ENCODE measurements around the gene CIDEB.
"Not testable (repeated sequence)": the region's sequence is repeated elsewhere in the genome, so short reads cannot be mapped to it uniquely, and the experiment has no call there.

CIDEB gene, protein sequence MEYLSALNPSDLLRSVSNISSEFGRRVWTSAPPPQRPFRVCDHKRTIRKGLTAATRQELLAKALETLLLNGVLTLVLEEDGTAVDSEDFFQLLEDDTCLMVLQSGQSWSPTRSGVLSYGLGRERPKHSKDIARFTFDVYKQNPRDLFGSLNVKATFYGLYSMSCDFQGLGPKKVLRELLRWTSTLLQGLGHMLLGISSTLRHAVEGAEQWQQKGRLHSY

DNA sequence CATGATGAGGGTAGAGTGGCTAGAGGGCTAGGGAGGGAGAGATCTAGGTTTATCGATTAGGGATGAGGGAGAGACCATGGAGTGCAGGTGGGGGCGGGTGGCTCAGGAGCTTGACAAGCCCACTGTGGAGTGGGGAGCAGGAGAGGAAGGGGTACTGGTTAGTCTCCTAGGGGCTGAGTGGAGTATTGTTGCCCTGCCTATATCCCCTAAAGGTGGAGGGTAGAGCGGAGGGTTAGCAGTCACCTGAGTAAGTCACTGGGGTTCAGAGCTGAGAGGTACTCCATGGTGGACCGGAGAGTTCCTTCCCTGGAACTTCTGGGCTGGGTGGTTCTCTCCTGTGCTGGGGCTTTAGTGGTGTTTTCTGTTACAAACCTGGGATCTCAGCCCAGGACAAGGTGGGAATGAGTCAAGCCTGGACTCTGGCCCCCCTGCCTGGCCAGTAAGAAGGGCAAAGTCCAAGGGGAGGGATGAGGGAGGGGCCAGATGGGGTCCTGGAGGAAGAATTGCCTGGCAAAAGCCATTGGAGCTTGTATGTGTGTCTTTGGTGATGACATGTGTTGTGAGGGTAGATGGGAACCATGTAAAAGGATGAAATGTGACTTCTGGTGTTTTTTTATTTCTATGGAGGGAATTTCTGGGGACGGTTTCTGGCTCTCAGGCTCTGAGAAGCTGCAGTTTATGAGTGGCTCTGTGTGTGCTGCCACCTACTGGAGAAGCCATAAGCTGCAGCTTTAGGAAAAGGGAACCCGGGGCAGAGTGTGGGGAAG is at the start of gene CIDEB:
Gene CIDEB (minus strand): TSS at position 403 of the 767 bp plus-strand sequence. CDS start 119 bp downstream, at position 284.
- no peak within 1 kb of the TSS for H3K4me3 ChIP-seq (ENCODE audit: low read length)
- H3K36me3 ChIP-seq (ENCODE audit: insufficient read depth, low read length): peaks cover 58% of the 10 kb centered on the region
- H3K4me1 ChIP-seq (ENCODE audit: insufficient read depth, low read length): no peaks in the 10 kb centered on the region
- no peaks in the 10 kb centered on the region for H3K9me3 ChIP-seq (ENCODE audit: low read length)
- no peak within 1 kb of the TSS for H2AFZ ChIP-seq (ENCODE audit: low read depth, low read length)
- H3K27me3 ChIP-seq (ENCODE audit: insufficient read depth, low read length): no peaks in the 10 kb centered on the region

- Histone ChIP-seq H3K4me3 (ENCODE audit: low read length) (no peak overlapping the region), H2AFZ (ENCODE audit: low read depth, low read length) (no peak overlapping the region), H3K4me1 (ENCODE audit: insufficient read depth, low read length) (no peaks in the 10 kb centered on the region), H3K36me3 (ENCODE audit: insufficient read depth, low read length) (no peaks in the 10 kb centered on the region), H3K9me3 (ENCODE audit: low read length) (no peaks in the 10 kb centered on the region), H3K27me3 (ENCODE audit: insufficient read depth, low read length) (peaks cover 34% of the 10 kb centered on the region)
Measured at GRCh38 chr14:24356208-24356607, 48.4 kb upstream of the CIDEB start.

DNA sequence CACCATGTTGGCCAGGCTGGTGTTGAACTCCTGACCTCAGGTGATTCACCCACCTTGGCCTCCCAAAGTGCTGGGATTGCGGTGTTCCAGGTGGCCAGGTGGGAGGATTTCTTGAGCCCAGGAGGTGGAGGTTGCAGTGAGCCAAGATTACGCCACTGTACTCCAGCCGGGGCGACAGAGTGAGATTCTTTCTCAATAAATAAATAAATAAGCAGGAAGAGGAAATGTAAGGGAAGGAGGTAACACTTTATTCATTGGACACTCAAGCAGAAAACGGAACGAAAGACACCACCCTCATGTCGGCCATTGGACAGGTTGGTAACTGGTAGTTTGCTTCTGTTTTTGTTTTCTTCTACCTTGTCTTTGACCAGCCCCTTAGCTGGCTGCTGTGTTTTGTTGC is 47.2 kb upstream of the CIDEB start:
- H3K27me3 ChIP-seq (ENCODE audit: insufficient read depth, low read length): peaks cover 38% of the 10 kb centered on the region

GRCh38 chr14:24354482-24354825 is 46.7 kb upstream of the CIDEB start:
- H3K4me1 ChIP-seq (ENCODE audit: insufficient read depth, low read length); H3K9me3 ChIP-seq (ENCODE audit: low read length); H2AFZ ChIP-seq (ENCODE audit: low read depth, low read length); H3K4me3 ChIP-seq (ENCODE audit: low read length); H3K36me3 ChIP-seq (ENCODE audit: insufficient read depth, low read length): not testable (repeated sequence)
- peaks cover 41% of the 10 kb centered on the region for H3K27me3 ChIP-seq (ENCODE audit: insufficient read depth, low read length)

More for the DNA sequence above, 47.2 kb upstream of the CIDEB start:
- H2AFZ ChIP-seq (ENCODE audit: low read depth, low read length): no peak overlapping the region
- H3K36me3 ChIP-seq (ENCODE audit: insufficient read depth, low read length): no peaks in the 10 kb centered on the region
- H3K4me1 ChIP-seq (ENCODE audit: insufficient read depth, low read length): no peaks in the 10 kb centered on the region
- H3K4me3 ChIP-seq (ENCODE audit: low read length): no peak overlapping the region
- H3K9me3 ChIP-seq (ENCODE audit: low read length): no peaks in the 10 kb centered on the region

DNA sequence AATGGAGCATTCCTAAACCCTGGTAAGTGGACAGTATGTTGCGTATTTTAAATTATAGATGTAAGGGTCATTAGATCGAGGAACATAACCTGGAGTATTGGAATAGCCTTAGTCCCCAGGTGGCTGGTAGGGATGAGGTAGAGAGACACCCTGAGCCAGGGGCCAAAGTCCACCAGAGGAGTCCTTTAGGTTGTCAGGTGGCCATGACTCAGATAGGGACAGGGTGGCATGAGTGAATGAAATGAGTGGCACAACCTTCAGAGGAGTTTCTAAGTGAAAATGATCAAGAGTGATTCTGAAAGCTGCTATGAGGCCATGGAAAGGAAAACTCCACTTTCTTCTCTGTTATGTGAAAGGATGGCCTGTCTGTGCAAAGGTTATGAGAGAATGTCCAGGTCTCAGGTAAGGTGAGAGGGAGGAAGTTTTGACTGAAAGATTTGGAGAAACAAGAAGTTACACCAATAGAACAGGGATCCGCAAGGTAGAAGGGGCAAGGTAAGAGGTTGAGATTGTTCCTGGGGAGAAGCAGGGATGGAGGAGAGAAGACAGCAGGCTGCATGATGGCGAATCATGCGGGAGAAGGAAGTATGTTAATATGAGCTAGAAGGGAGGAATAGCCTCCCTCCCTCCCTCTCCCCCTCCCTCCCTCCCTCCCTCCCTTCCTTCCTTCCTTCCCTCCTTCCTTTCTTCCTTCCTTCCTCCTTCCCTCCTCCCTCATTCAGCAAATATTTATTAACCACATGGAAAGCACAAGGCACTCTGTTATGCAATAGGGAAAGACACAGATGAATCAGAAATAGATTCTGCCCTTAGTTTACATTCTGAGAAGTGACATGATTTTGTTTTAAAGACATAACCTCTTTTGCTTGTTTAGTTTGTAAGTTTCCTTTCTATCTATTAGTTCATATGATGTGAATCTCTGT is 46.0 kb upstream of the CIDEB start:
- Histone ChIP-seq H3K4me3 (ENCODE audit: low read length) (no peak overlapping the region), H3K4me1 (ENCODE audit: insufficient read depth, low read length) (no peaks in the 10 kb centered on the region), H3K9me3 (ENCODE audit: low read length) (no peaks in the 10 kb centered on the region), H3K27me3 (ENCODE audit: insufficient read depth, low read length) (peaks cover 47% of the 10 kb centered on the region), H2AFZ (ENCODE audit: low read depth, low read length) (no peak overlapping the region), H3K36me3 (ENCODE audit: insufficient read depth, low read length) (no peaks in the 10 kb centered on the region)

DNA sequence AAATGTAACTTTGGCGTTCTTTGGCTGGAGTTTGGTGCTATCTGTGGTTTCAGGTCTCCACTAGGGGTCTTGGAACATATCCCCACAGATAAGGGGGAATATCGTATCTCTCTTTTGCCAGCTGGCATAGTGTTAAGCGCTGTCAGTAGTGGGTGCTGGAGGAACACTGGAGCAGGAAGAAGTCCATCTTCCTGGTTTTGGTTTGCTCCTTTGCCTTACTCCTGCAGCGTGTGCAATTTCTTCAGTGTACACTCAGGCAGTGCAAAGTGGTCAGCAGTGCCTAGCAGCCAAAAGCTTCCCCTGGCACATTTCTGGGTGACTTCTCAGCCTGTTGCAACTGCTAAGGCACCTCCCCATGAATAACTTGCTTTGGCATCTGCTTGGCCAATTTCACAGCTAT is 43.7 kb upstream of the CIDEB start:
- H3K9me3 ChIP-seq (ENCODE audit: low read length): no peaks in the 10 kb centered on the region
- H3K36me3 ChIP-seq (ENCODE audit: insufficient read depth, low read length): no peaks in the 10 kb centered on the region
- peaks cover 49% of the 10 kb centered on the region for H3K27me3 ChIP-seq (ENCODE audit: insufficient read depth, low read length)
- H3K4me1 ChIP-seq (ENCODE audit: insufficient read depth, low read length): no peaks in the 10 kb centered on the region
- H2AFZ ChIP-seq (ENCODE audit: low read depth, low read length): no peak overlapping the region
- no peak overlapping the region for H3K4me3 ChIP-seq (ENCODE audit: low read length)

GRCh38 chr14:24349742-24350141 is 42.0 kb upstream of the CIDEB start:
- H3K4me3 ChIP-seq (ENCODE audit: low read length): no peak overlapping the region
- H3K27me3 ChIP-seq (ENCODE audit: insufficient read depth, low read length): peaks cover 58% of the 10 kb centered on the region
- H3K4me1 ChIP-seq (ENCODE audit: insufficient read depth, low read length): no peaks in the 10 kb centered on the region
- H2AFZ ChIP-seq (ENCODE audit: low read depth, low read length): no peak overlapping the region
- H3K36me3 ChIP-seq (ENCODE audit: insufficient read depth, low read length): no peaks in the 10 kb centered on the region
- H3K9me3 ChIP-seq (ENCODE audit: low read length): no peaks in the 10 kb centered on the region

- no peaks in the 10 kb centered on the region for H3K36me3 ChIP-seq (ENCODE audit: insufficient read depth, low read length)
- no peaks in the 10 kb centered on the region for H3K9me3 ChIP-seq (ENCODE audit: low read length)
- peaks cover 61% of the 10 kb centered on the region for H3K27me3 ChIP-seq (ENCODE audit: insufficient read depth, low read length)
- no peak overlapping the region for H3K4me3 ChIP-seq (ENCODE audit: low read length)
- no peaks in the 10 kb centered on the region for H3K4me1 ChIP-seq (ENCODE audit: insufficient read depth, low read length)
- no peak overlapping the region for H2AFZ ChIP-seq (ENCODE audit: low read depth, low read length)
Measured at GRCh38 chr14:24348186-24348585, 40.4 kb upstream of the CIDEB start.

DNA sequence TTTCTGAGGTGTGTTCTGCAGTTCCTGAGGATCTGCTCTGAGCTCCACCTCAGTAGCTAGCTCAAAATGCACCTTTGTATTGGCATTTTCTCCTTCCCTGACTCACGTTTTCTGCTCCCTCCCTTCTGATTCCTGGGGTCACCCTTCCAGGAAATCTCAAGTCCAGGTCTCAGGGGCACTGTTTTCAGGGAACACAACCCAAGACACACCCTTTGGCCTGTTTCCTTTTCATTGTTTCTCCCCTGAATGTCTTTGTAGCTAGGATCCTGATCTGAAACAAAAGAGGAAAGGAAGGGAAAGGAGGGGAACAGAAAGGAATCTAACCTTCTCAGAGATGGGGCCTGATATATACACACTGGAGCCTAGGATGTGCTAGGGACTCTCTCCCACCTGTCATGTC is 39.4 kb upstream of the CIDEB start:
- H3K9me3 ChIP-seq (ENCODE audit: low read length): no peaks in the 10 kb centered on the region
- peaks cover 59% of the 10 kb centered on the region for H3K27me3 ChIP-seq (ENCODE audit: insufficient read depth, low read length)
- no peaks in the 10 kb centered on the region for H3K36me3 ChIP-seq (ENCODE audit: insufficient read depth, low read length)
- H3K4me3 ChIP-seq (ENCODE audit: low read length): no peak overlapping the region
- no peaks in the 10 kb centered on the region for H3K4me1 ChIP-seq (ENCODE audit: insufficient read depth, low read length)
- H2AFZ ChIP-seq (ENCODE audit: low read depth, low read length): no peak overlapping the region

DNA sequence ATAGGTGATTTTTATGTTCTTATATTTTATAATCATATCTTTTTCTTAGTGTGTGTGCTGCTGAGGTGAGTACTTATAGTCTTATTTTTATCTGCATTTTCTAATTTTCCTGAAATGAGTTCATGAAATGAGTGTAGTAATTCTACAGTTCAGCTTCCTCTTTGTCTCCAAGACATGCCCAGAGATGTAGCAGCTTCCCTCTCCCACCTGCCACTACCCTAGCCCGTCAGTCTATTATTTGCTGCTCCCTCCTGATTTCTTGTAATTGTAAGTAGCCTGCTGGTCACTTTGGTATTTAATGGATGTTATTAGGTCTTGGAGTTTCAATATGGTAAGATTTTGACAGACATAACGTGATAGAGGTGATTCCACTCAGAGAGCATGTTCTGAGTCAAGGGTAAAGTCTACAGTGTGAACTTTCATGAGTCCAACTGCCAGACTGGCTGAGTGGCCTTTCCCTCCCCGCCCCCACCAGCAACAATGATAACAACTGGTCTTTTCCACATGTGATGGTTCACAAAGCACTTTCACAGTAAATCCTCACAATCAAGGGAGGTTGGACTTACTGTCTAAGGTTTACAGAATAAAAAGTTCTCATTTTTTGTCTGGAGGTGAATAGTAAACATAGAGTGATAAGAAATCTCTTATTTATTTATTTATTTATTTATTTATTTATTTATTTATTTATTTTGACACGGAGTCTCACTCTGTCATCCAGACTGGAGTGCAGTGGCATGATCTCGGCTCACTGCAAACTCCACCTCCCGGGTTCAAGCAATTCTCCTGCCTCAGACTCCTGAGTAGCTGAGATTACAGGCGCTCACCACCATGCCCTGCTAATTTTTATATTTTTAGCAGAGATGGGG is 36.3 kb upstream of the CIDEB start:
- Histone ChIP-seq H3K9me3 (ENCODE audit: low read length) (peaks cover 2% of the 10 kb centered on the region), H3K4me3 (ENCODE audit: low read length) (no peak overlapping the region), H3K36me3 (ENCODE audit: insufficient read depth, low read length) (no peaks in the 10 kb centered on the region), H3K4me1 (ENCODE audit: insufficient read depth, low read length) (peaks cover 5% of the 10 kb centered on the region), H3K27me3 (ENCODE audit: insufficient read depth, low read length) (peaks cover 59% of the 10 kb centered on the region), H2AFZ (ENCODE audit: low read depth, low read length) (no peak overlapping the region)

GRCh38 chr14:24342889-24343288 is 35.1 kb upstream of the CIDEB start:
- peaks cover 2% of the 10 kb centered on the region for H3K9me3 ChIP-seq (ENCODE audit: low read length)
- peaks cover 69% of the 10 kb centered on the region for H3K27me3 ChIP-seq (ENCODE audit: insufficient read depth, low read length)
- H2AFZ ChIP-seq (ENCODE audit: low read depth, low read length): no peak overlapping the region
- H3K36me3 ChIP-seq (ENCODE audit: insufficient read depth, low read length): no peaks in the 10 kb centered on the region
- peaks cover 5% of the 10 kb centered on the region for H3K4me1 ChIP-seq (ENCODE audit: insufficient read depth, low read length)
- no peak overlapping the region for H3K4me3 ChIP-seq (ENCODE audit: low read length)

GRCh38 chr14:24340606-24341005 is 32.8 kb upstream of the CIDEB start:
- peaks cover 85% of the 10 kb centered on the region for H3K27me3 ChIP-seq (ENCODE audit: insufficient read depth, low read length)

More at GRCh38 chr14:24340606-24341005, 32.8 kb upstream of the CIDEB start:
- H3K4me3 ChIP-seq (ENCODE audit: low read length): no peak overlapping the region
- H3K36me3 ChIP-seq (ENCODE audit: insufficient read depth, low read length): no peaks in the 10 kb centered on the region
- H2AFZ ChIP-seq (ENCODE audit: low read depth, low read length): no peak overlapping the region
- peaks cover 2% of the 10 kb centered on the region for H3K9me3 ChIP-seq (ENCODE audit: low read length)
- peaks cover 5% of the 10 kb centered on the region for H3K4me1 ChIP-seq (ENCODE audit: insufficient read depth, low read length)

All from neuron (in vitro differentiated cells).